GM21529 (cell line): ENCODE data around the gene CTSA.
"Not testable (repeated sequence)": the region's sequence is repeated elsewhere in the genome, so short reads cannot be mapped to it uniquely, and the experiment has no call there.

ENCODE experiments used
- ATAC-seq: cut with Tn5 transposase; IDR thresholded peaks from one replicate; pipeline ENCODE4 v1.9.1; 2021; ENCODE audit not compliant: unreplicated experiment

CTSA gene

GRCh38 chr20:45863543-45864470, 27.3 kb upstream of the CTSA start:
- ATAC-seq: no peak

GRCh38 chr20:45866454-45866853, 24.7 kb upstream of the CTSA start:
- no peak for ATAC-seq

GRCh38 chr20:45867136-45867818, 23.9 kb upstream of the CTSA start:
- ATAC-seq: no peak

DNA sequence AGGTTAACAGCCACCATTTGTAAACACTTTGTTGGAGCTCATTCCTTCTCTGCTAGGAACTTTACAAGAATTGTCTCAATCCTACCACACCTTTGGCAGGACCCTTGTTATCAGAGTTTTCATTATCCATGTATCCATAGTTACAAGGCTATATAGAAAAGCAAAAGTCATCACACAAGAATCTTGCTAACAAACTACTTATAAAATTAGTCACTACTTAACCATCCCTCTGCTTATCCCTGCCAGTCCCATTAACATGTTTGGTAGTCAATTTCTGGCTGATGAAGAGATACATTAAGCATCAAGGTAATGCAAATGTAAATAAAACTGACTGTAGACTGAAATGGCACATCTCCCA, 23.3 kb upstream of the CTSA start:
- ATAC-seq: no peak

- no peak for ATAC-seq
Observed at GRCh38 chr20:45872626-45873025, 18.5 kb upstream of the CTSA start.

DNA sequence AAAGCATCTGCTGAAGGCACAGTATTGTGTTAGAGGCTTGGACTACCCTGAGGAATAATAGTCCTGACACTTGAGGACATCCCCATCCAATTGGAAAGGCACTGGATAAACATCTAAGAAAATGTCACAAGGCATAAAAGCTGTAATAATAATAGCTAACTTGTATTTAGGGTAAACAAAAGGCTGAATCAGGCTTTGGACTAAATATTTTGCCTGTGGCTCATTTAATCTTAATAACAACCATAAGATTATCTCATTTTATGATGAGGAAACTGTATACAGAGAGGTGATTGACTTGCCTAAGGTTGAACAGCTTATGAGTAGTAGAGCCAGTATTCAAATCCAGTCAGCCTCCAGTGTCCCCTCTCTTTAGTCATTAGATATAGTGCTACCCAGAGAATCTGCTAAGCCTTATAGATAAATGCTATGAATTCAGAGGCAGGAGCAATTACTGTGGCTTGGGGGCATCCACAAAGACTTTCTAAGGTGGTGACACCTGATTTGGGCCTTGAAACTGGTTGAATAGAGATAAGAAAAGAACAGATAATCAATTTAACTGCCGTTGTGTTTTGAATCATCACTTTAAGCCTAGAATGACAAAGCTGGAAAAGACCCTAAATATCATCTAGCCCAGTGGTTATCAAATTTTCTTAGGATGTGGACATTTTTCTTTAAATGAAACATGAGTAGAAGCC, 17.6 kb upstream of the CTSA start:
- no peak for ATAC-seq

GRCh38 chr20:45874104-45874481, 17.0 kb upstream of the CTSA start:
- not testable (repeated sequence) for ATAC-seq

- no peak for ATAC-seq
Observed at GRCh38 chr20:45874576-45874975, 16.6 kb upstream of the CTSA start.

DNA sequence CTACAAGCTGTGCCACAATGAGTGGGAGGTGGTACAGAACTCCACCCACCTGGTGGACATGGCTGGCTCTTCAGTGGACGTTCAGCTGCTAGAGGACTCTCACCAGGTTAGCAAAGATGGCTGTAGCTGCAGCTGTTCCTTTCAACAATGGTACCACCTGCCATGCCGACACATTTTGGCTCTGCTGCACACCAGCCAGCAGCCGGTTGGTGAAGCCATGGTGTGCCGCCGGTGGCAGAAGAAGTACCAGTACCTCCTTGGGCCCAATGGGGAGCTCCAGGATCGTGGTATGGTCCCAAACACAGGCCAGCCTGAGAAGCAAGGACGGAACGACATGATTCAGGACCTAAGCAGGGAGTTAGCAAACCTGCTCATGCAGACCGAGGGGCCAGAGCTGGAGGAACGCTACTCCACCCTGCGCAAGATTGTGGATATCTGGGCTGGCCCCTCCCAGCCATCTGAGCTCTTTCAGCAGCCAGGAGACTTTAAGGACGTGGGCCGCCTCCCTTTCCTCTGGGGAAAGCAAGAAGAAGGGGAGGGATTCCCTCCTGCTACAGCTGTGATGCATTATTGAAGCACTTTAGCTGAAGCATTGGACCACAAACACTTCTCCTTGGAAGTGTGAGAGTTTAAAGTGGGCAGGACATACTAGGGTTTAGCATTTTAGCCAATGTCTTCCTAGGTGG, 12.9 kb upstream of the CTSA start:
- ATAC-seq: no peak

DNA sequence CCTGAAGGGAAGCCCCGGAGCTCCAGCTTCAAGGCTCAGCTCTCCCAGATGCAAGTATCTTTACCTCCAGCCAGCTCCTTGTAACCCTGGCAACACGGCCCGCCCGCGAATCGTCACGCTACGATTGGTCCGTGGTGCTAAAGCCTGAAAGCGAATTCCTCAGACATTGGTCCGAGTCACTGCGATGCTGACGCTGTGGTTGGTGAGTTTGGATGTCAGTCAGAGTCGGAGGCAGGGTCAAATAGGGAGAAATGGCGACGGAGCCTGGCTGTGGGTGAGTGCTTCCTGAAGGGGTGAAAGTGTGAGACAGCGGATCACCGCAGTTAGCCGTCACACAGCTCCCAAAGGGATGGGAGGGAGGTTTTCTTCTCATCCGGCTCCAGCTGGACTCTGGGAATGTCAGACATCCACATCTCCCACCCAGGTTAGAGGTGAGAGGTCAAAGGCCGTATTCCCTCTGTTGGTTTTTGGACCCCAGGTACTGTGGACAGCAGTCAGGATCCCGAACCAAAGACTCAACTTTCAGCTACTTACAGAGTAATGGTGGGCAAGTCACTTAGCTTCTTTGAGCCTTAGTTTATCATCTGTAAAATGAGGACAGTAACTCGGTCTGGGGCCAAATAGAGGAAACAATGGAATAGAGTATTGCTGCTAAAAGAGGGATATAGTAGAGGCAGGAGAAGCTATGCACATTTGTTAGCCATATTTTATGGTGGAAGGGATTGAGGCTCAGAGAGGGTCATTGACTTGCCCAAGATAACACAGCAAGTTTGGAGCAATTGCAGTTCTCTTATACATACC, 9.9 kb upstream of the CTSA start, which contains the start of gene ZSWIM1:
Gene ZSWIM1, plus strand, starts transcription at position 240 of the 801 bp plus-strand sequence. CDS start 1,366 bp downstream, outside the sequence.
- ATAC-seq: peak; percentile 98

- ATAC-seq: no peak
Observed at GRCh38 chr20:45882469-45883099, 8.6 kb upstream of the CTSA start.

DNA sequence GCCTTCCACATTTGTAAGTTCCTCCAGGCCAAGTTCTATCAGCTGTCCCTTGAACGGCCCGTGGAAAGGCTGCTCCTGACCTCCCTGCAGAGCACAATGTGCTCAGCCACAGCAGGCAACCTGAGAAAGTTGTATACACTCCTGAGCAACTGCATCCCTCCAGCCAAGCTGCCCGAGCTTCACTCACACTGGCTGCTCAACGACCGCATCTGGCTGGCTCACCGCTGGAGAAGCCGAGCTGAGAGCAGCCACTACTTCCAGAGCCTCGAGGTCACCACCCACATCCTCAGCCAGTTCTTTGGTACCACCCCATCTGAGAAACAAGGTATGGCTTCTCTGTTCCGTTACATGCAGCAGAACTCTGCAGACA, 8.1 kb upstream of the CTSA start:
- ATAC-seq: no peak

DNA sequence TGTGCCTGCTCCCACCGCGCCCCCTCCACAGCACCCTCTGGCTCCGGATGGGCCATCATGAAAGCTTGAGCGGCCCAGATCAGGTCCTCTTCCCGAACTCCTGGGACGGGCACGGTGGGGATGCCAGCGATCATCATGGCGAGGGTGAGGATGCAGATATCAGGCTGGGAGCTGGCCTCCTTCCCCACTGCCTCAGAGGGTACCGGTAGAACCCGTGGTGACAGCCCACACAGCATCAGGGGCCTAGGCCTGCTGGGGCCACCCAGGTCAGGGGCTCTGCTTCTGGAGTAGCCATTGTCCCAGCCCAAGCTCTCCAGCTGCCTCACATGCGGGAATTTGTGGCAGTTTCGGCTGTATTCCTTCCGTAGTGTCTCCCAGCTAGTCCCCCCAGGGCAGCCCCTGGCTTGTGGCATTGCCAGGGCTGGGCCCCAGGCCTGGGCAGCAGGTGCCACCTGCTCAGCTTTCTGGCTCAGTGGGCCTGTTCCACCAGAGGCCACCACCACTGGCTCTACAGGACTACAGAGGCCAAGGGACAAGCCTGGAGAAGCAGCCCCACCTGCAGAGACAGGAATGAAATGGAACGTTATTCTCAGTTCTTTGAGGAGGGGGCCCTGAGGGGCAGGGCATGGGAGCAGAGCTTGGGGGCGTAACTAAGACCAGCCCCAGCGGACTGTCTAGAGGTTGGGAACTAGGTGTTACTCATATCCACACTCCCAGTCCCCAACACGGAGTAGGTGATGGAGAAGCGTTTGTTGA, 4.4 kb upstream of the CTSA start:
- ATAC-seq: no peak

- ATAC-seq: no peak
Observed at GRCh38 chr20:45887346-45887715, 3.8 kb upstream of the CTSA start, which contains the start of gene SPATA25. SPATA25 (minus strand) TSS chr20:45887622; CDS start chr20:45887590, 32 bp downstream.

DNA sequence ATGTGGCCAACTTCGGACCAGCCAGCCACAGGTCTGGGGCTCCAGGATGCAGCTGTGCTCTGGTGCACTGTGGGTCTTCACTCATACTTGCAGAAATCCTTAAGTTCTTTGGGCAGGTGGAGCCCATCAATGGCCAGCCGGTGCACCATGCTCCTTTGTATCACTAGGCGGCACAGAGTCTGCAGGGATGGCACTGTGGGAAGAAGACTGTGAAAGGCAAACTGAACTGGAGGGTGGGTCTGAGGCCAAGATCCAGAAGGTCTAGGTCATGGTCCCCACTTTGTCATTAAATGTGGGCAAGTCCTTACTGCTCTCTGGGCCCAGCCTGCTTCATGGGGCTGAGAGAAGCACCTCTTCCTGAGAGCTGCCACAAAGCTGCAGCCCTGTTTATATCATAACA, 2.5 kb upstream of the CTSA start:
- no peak for ATAC-seq

GRCh38 chr20:45890077-45890984, 804 bp upstream of the CTSA start:
- ATAC-seq: peak; percentile 29

DNA sequence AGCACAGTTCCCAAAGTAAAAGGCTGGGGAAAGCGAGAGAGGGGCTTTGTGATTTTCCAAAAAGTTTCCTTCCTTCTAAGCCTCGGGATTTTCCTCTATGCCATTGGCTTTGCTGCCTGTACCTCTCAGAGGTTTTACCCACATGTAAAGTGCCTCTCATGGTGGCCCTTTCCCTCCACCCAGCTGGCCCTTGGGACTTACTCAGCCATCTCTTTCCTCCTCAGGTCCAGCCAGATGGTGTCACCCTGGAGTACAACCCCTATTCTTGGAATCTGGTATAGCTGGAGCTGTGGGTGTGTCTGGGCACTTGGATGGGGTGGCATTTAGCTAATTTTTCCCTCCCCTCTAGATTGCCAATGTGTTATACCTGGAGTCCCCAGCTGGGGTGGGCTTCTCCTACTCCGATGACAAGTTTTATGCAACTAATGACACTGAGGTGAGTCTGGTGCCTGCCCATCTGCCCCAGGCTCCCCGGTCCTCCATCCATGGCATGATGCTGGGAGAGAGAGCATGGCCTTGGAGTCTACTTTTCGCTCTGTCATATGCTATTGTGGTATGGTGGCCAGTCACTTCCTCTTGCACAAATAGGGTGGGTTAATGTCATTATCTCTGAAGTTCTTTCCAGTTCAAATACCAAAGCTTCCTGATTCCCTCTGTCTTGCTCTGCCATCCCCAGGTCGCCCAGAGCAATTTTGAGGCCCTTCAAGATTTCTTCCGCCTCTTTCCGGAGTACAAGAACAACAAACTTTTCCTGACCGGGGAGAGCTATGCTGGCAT, 1.1 kb downstream of the CTSA start:
- no peak for ATAC-seq
